Calu3 (cell line): Measurements from ENCODE around the gene AICDA. TPM values are rescaled to one million over a fixed set of nuclear protein-coding genes. Genes with fewer than 3 reads are reported as not detected.

Experiments used
- BruUV-seq: library from RNA; stranded (reverse); fragments of 400-500 nt; replicated peaks from 2 replicates; lab custom pipeline; 2021; lab: Mats Ljungman, UMichigan
- CTCF ChIA-PET: fragments of 300-600 bp; sonication (Branson Sonifier 250); formaldehyde crosslinking; loops from one replicate; lab custom pipeline; 2022; ENCODE audit warnings: antibody characterized with exemption; lab: Charles Lee
- DNase-seq: peaks from one replicate; pipeline ENCODE4 v3.0.0; 2022
- H3K27ac Mint-ChIP-seq: one replicate; pipeline ENCODE4 v1.8.0; 2022; ENCODE audit warnings: mixed read lengths; ENCODE audit not compliant: unreplicated experiment
- H3K27me3 Mint-ChIP-seq: one replicate; pipeline ENCODE4 v1.8.0; 2022; ENCODE audit warnings: mixed read lengths; ENCODE audit not compliant: unreplicated experiment
- H3K36me3 Mint-ChIP-seq: one replicate; pipeline ENCODE4 v1.8.0; 2022; ENCODE audit warnings: mild to moderate bottlenecking, moderate library complexity, mixed read lengths; ENCODE audit not compliant: insufficient read depth, unreplicated experiment
- H3K4me1 Mint-ChIP-seq: one replicate; pipeline ENCODE4 v1.8.0; 2022; ENCODE audit warnings: mild to moderate bottlenecking, low read depth, mixed read lengths; ENCODE audit not compliant: unreplicated experiment
- H3K4me3 Mint-ChIP-seq: one replicate; pipeline ENCODE4 v1.8.0; 2022; ENCODE audit warnings: mild to moderate bottlenecking, low read depth, moderate library complexity, mixed read lengths; ENCODE audit not compliant: unreplicated experiment
- H3K9me3 Mint-ChIP-seq: one replicate; pipeline ENCODE4 v1.8.0; 2022; ENCODE audit warnings: low read depth, mixed read lengths; ENCODE audit not compliant: unreplicated experiment
- intact Hi-C: fragments of 100-400 bp; cut with micrococcal nuclease; formaldehyde crosslinking; loops from one replicate; pipeline ENCODE4 v1.10.0; 2022; ENCODE audit not compliant: unreplicated experiment
- total RNA-seq: library from RNA; stranded (reverse); gene quantifications from 2 replicates; pipeline ENCODE4 v1.2.3, GENCODE V29; 2022
- TF ChIP-seq, protein P1 (sequence below): fragments of 200-600 bp; IDR thresholded peaks from one replicate; pipeline ENCODE4 v1.8.0; 2022; ENCODE audit warnings: antibody characterized with exemption; ENCODE audit not compliant: unreplicated experiment

The AICDA gene
- total RNA-seq, 1 experiment from 2014 or later = not detected

DNA sequence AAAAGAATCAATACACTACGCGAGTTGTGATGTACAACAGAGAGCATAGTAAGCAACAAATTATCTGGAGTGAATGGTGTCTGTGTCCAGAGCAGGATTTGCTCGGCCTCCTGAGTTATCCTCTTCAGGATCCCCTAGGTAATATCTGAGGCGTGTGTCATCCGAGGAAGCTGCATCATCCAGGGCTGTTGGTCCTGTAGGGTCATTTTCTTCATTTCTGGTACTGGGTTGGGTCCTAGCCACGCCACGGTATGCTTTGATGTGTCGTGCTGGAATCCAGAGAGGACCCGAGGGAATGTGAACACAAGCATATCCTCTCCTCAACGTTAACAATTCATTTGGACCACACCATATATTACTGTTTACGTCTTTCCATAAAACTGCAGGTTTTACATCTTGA lies 53.0 kb downstream of the AICDA start:
- intact Hi-C loops = no loop called here
- Mint-ChIP-seq H3K4me3 (no peak overlapping the region), H3K4me1 (no peaks in the 10 kb centered on the region), H3K27me3 (peaks cover 12% of the 10 kb centered on the region), H3K27ac (no peak overlapping the region), H3K9me3 (no peaks in the 10 kb centered on the region), H3K36me3 (no peaks in the 10 kb centered on the region)
- DNase-seq = no peak
- no TSS peak for BruUV-seq
- CTCF ChIA-PET = no interaction called here
- TF ChIP-seq, protein P1, sequence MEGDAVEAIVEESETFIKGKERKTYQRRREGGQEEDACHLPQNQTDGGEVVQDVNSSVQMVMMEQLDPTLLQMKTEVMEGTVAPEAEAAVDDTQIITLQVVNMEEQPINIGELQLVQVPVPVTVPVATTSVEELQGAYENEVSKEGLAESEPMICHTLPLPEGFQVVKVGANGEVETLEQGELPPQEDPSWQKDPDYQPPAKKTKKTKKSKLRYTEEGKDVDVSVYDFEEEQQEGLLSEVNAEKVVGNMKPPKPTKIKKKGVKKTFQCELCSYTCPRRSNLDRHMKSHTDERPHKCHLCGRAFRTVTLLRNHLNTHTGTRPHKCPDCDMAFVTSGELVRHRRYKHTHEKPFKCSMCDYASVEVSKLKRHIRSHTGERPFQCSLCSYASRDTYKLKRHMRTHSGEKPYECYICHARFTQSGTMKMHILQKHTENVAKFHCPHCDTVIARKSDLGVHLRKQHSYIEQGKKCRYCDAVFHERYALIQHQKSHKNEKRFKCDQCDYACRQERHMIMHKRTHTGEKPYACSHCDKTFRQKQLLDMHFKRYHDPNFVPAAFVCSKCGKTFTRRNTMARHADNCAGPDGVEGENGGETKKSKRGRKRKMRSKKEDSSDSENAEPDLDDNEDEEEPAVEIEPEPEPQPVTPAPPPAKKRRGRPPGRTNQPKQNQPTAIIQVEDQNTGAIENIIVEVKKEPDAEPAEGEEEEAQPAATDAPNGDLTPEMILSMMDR = no peak

GRCh38 chr12:8556531-8557097 lies 56.0 kb downstream of the AICDA start:
- Mint-ChIP-seq H3K27ac (no peak overlapping the region), H3K4me1 (no peaks in the 10 kb centered on the region), H3K27me3 (peaks cover 12% of the 10 kb centered on the region), H3K4me3 (no peak overlapping the region), H3K36me3 (no peaks in the 10 kb centered on the region), H3K9me3 (no peaks in the 10 kb centered on the region)
- no TSS peak for BruUV-seq
- TF ChIP-seq, protein P1 = no peak
- CTCF ChIA-PET = interaction anchor here (0.6 to 0.8 kb wide), 2 partner anchors 24 to 48 kb away, joined by 3 to 4 read pairs; no protein-coding TSS in a partner anchor
- intact Hi-C loops = no loop called here
- no peak for DNase-seq

GRCh38 chr12:8554451-8555195 lies 58.0 kb downstream of the AICDA start:
- no peak overlapping the region for H3K4me3 Mint-ChIP-seq
- BruUV-seq = no TSS peak

GRCh38 chr12:8553088-8553627 lies 59.5 kb downstream of the AICDA start:
- TF ChIP-seq, protein P1 = no peak
- H3K9me3 Mint-ChIP-seq = no peaks in the 10 kb centered on the region
- peaks cover 8% of the 10 kb centered on the region for H3K27me3 Mint-ChIP-seq
- no peaks in the 10 kb centered on the region for H3K36me3 Mint-ChIP-seq
- CTCF ChIA-PET = interaction anchor here (0.7 kb wide), 1 partner anchor 12 kb away, joined by 3 read pairs; the partner anchor contains the start of gene CLEC4E
- no peak for DNase-seq
- no peaks in the 10 kb centered on the region for H3K4me1 Mint-ChIP-seq
- no TSS peak for BruUV-seq
- no peak overlapping the region for H3K27ac Mint-ChIP-seq
- H3K4me3 Mint-ChIP-seq = no peak overlapping the region
- intact Hi-C loops = no loop called here

More at GRCh38 chr12:8554451-8555195, 58.0 kb downstream of the AICDA start:
- H3K27ac Mint-ChIP-seq = no peak overlapping the region
- intact Hi-C loops = no loop called here
- TF ChIP-seq, protein P1 = no peak
- no peaks in the 10 kb centered on the region for H3K9me3 Mint-ChIP-seq
- DNase-seq = peak; percentile 14
- H3K27me3 Mint-ChIP-seq = no peaks in the 10 kb centered on the region
- H3K4me1 Mint-ChIP-seq = no peaks in the 10 kb centered on the region
- H3K36me3 Mint-ChIP-seq = no peaks in the 10 kb centered on the region
- CTCF ChIA-PET = interaction anchor here (0.6 to 1.1 kb wide), 2 partner anchors 54 to 610 kb away, joined by 3 to 4 read pairs; no protein-coding TSS in a partner anchor

Other genes with a start within 250 kb of the AICDA start
- not detected in 2 replicates for gene CLEC6A, start 156.9 kb downstream of the AICDA start, total RNA-seq
- not detected in 2 replicates for gene CLEC4D, start 99.4 kb downstream of the AICDA start, total RNA-seq
- not detected in 2 replicates for gene CLEC4E, start 72.0 kb downstream of the AICDA start, total RNA-seq
- gene MFAP5, start 50.0 kb upstream of the AICDA start, total RNA-seq = not detected in 2 replicates
- gene RIMKLB, start 85.1 kb upstream of the AICDA start, total RNA-seq = 29.3 and 36.3 TPM in 2 replicates
- gene A2ML1, start 209.8 kb upstream of the AICDA start, total RNA-seq = 0.24 and 0.42 TPM in 2 replicates